ENCODE measurements around the gene WDR18. TPM values are rescaled to one million over a fixed set of nuclear protein-coding genes. Genes with fewer than 3 reads are reported as not detected.

The WDR18 gene
- polyA plus RNA-seq, 1 donor (not counting 4 experiments of a cell fraction or from before 2014, with no cell fraction given): 26.3 TPM

GRCh38 chr19:962683-963400 is 21.3 kb upstream of the WDR18 start:
- no peaks in the 10 kb centered on the region for H3K9me1 ChIP-seq (ENCODE audit: control insufficient read depth, extremely low read depth, insufficient read depth, low read length)
- H3K27me3 ChIP-seq (ENCODE audit: control insufficient read depth, extremely low read depth, insufficient read depth, low read length): no peaks in the 10 kb centered on the region
- no peak for DNase-seq (ENCODE audit: low read depth, low spot score)
- no peaks in the 10 kb centered on the region for H4K20me1 ChIP-seq (ENCODE audit: control insufficient read depth, extremely low read depth, insufficient read depth, low read length)
- dilution Hi-C loops (cut with MboI; ENCODE audit: extremely low pct_ligation_motif_present, low sequenced_read_pairs): no loop called here
- H3K4me1 ChIP-seq (ENCODE audit: control insufficient read depth, extremely low read depth, insufficient read depth, low read length): peaks cover 5% of the 10 kb centered on the region
- no peak overlapping the region for H3K9ac ChIP-seq (ENCODE audit: control insufficient read depth, extremely low read depth, insufficient read depth, low read length)
- H3K9me3 ChIP-seq (ENCODE audit: control insufficient read depth, low read depth, low read length): peaks cover 2% of the 10 kb centered on the region
- TF ChIP-seq CTCF (optimal IDR thresholded peaks at IDR 0.05 in 1 of 3, IDR thresholded peaks at IDR 0.05 in 1 of 3, conservative IDR thresholded peaks at IDR 0.05 in 1 of 3; ENCODE audit: extremely low read depth in 1 of 3, insufficient read depth in 2 of 3, low read length in 3 of 3) (no peak), EZH2 (IDR thresholded peaks at IDR 0.05; ENCODE audit: low read length) (no peak)
- no peak overlapping the region for H3K27ac ChIP-seq (ENCODE audit: control insufficient read depth, insufficient read depth, low read length)
- H3K4me3 ChIP-seq (ENCODE audit: control insufficient read depth in 2 of 3, extremely low read depth in 1 of 3, insufficient read depth in 2 of 3, low read depth in 1 of 3, low read length in 3 of 3): no peak overlapping the region
- no peak for FAIRE-seq
- peaks cover 3 to 11% of the 10 kb centered on the region in 2 experiments for H3K36me3 ChIP-seq (ENCODE audit: control insufficient read depth in 2 of 2, extremely low read depth in 1 of 2, insufficient read depth in 2 of 2, low read length in 2 of 2)
- H2AFZ ChIP-seq (ENCODE audit: control insufficient read depth, low read length): no peak overlapping the region
- H3K79me2 ChIP-seq (ENCODE audit: control insufficient read depth, insufficient read depth, low read length): no peaks in the 10 kb centered on the region
- no peak overlapping the region for H3K4me2 ChIP-seq (ENCODE audit: control insufficient read depth, extremely low read depth, insufficient read depth, low read depth, low read length)

DNA sequence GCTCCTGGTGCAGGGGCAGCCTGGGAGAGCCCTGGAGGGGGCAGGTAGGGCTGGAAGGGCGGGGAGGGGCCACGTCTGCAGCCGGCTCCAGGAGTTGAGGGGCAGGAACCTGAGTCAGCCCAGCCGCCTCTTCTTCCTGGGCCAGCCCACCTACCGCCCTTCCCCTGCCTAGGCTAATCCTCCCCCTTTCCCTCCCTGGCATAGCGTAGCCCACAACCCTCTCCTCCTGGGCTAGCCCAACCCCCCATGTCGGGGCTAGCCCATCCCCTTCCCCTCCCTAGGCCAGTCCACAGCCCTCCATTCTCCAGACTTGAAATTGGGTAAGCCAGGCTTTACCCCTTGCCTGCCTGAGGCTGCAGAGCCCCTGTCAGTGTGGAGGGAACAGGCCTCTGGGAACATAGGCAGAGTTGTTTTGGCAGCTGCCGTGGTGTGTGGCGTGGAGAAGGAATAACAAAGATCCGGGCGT is 20.6 kb upstream of the WDR18 start:
- H3K4me2 ChIP-seq (ENCODE audit: control insufficient read depth, extremely low read depth, insufficient read depth, low read depth, low read length): no peak overlapping the region
- DNase-seq (ENCODE audit: low read depth, low spot score): no peak
- H2AFZ ChIP-seq (ENCODE audit: control insufficient read depth, low read length): no peak overlapping the region
- no peak overlapping the region for H3K9ac ChIP-seq (ENCODE audit: control insufficient read depth, extremely low read depth, insufficient read depth, low read length)
- H3K27ac ChIP-seq (ENCODE audit: control insufficient read depth, insufficient read depth, low read length): no peak overlapping the region
- FAIRE-seq: no peak
- no peak for TF ChIP-seq EZH2 (IDR thresholded peaks at IDR 0.05; ENCODE audit: low read length)
- TF ChIP-seq CTCF (optimal IDR thresholded peaks at IDR 0.05 in 1 of 3, IDR thresholded peaks at IDR 0.05 in 1 of 3, conservative IDR thresholded peaks at IDR 0.05 in 1 of 3; ENCODE audit: extremely low read depth in 1 of 3, insufficient read depth in 2 of 3, low read length in 3 of 3): no peak
- H3K4me1 ChIP-seq (ENCODE audit: control insufficient read depth, extremely low read depth, insufficient read depth, low read length): peaks cover 5% of the 10 kb centered on the region
- H3K36me3 ChIP-seq (ENCODE audit: control insufficient read depth in 2 of 2, extremely low read depth in 1 of 2, insufficient read depth in 2 of 2, low read length in 2 of 2): peaks cover 3 to 11% of the 10 kb centered on the region in 2 experiments
- H3K9me3 ChIP-seq (ENCODE audit: control insufficient read depth, low read depth, low read length): peaks cover 2% of the 10 kb centered on the region
- H4K20me1 ChIP-seq (ENCODE audit: control insufficient read depth, extremely low read depth, insufficient read depth, low read length): no peaks in the 10 kb centered on the region
- dilution Hi-C loops (cut with MboI; ENCODE audit: extremely low pct_ligation_motif_present, low sequenced_read_pairs): no loop called here
- H3K9me1 ChIP-seq (ENCODE audit: control insufficient read depth, extremely low read depth, insufficient read depth, low read length): no peaks in the 10 kb centered on the region
- no peaks in the 10 kb centered on the region for H3K79me2 ChIP-seq (ENCODE audit: control insufficient read depth, insufficient read depth, low read length)
- no peaks in the 10 kb centered on the region for H3K27me3 ChIP-seq (ENCODE audit: control insufficient read depth, extremely low read depth, insufficient read depth, low read length)
- H3K4me3 ChIP-seq (ENCODE audit: control insufficient read depth in 2 of 3, extremely low read depth in 1 of 3, insufficient read depth in 2 of 3, low read depth in 1 of 3, low read length in 3 of 3): no peak overlapping the region

All from keratinocyte (primary cell).